Activated gamma-delta T cell (primary cell): ENCODE measurements around the gene LINGO1.

Experiments used
- DNase-seq: peaks from one replicate; lab custom pipeline; 2025; lab: John Stamatoyannopoulos, UW

Gene LINGO1

GRCh38 chr15:77656294-77656693 is 23.6 kb upstream of the LINGO1 start:
- no peak for DNase-seq

DNA sequence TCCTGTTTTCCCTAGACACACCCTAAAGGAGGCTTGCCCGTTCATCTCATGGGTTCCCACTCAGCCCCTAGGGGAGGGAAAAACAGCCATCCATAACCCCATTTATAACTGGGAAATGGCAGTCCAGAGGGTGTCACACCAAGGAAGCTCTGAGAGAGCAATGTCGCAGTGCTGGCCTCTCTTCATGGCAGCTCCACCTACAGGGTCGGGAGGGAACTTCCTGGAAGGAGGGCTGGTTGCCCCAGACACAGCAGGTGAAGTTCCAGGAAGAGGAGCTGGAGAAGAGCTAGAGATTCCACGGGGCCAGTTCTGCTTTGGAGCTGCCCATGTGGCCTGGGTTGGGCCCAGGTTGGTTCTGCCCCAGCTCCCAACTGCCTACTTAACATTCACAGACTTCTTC is 22.3 kb upstream of the LINGO1 start:
- DNase-seq, result no peak

DNA sequence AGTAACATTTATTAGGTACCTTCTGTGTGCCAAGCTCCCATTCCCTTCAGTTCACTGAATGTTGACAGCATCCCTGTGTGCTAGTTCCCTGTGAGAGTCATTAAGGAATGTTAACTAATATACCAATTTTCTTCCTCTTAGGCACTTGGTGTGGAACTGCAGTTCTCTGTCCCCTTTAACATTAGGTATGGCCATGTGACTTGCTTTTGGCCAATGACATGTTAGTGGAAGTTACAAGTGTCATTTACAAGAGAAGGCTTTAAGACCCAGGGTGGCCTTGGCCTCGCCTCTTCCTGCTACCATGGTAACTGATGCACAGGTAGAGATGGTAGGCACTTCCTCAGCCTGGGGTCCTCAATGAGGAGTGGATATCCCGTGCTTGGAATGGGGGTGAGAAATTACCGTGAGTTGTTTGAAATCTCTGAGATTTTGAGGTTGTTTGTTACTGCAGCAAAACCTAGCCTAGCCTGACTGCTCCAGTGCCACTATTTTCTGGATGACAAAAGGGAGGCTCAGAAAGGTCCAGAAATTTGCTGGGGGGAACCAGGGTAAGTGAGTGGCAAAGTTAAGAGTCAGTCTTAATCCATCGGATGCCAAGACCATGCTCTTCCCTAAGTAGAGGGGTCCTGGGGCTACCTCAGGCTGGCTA is 21.2 kb upstream of the LINGO1 start:
- DNase-seq, result no peak

GRCh38 chr15:77650265-77650664 is 17.6 kb upstream of the LINGO1 start:
- DNase-seq, result no peak

DNA sequence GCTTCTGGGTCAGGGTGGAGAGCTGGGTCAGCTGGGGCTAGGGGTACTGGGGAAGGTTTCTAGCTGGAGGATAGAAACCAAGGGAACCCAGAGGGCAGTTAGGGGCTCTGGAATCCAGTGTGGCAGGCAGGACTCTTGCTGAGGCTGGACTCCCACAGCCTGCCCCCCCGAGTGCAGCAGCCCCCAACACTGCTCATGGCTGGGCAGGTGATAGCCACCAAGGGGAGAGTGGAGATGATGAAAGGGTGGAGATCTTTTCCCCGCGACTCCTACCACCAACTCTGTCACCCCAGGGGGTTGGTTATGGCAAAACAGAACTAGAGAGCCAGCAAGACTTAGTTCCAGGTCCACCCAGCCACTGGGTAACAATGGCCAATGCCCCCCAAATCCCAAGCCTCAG is 16.9 kb upstream of the LINGO1 start:
- DNase-seq, result no peak

GRCh38 chr15:77649017-77649416 is 16.3 kb upstream of the LINGO1 start:
- DNase-seq, result no peak

DNA sequence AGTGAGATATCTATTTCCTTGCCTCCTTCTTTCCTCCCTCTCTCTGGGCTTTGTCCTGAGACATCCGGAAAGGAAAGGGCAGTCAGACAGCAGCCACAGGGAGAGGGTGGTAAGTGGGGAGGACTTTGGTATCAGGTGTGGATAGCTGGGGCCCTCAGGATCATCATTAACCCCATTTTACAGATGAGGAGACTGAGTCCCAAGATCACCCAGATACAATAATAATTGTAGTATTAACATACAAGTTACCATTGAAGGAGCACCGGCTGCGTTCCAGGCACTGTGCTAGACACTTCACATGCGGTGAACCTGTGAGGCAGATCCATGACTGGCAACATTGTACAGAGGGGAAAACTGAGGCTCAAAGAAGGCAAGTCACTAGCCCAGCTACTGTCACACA is 15.2 kb upstream of the LINGO1 start:
- no peak for DNase-seq

- DNase-seq, result no peak
Measured at GRCh38 chr15:77646104-77646694, 13.5 kb upstream of the LINGO1 start.

- DNase-seq, result no peak
Measured at GRCh38 chr15:77645602-77646001, 12.9 kb upstream of the LINGO1 start.

DNA sequence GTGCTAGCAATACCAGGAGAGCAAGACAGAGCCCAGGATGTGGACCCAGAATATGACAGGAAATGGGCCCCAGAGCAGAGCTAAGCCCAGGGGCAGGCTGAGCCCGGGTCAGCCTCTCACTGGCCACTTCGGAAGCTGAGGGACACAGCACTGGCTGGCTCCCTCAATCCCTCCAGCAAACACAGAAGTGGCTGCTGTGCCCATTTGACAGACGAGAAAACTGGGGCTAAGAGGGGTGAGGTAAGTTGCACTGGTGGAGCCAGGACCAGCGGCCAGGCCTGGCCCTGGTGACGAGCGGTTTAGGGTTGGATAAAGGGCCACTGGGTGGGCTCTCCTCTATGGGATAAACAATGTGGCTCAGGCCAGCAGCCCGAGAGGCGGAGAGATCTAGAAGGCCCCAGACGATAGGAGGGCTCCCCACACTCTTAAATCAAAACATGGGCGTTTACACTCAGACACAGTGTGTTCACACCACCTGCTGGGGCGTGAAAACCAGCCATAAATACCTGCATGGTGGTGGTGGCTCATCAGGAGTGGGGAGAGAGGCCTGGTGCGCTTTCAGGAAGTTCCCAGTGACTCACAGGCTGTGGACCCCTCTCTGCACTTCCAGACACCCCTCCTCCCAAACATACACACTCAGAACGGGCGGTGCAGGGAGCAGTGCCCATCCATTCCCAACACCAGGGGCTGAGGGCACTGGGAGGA is 12.0 kb upstream of the LINGO1 start:
- no peak for DNase-seq

GRCh38 chr15:77643764-77644163 is 11.1 kb upstream of the LINGO1 start:
- no peak for DNase-seq

GRCh38 chr15:77642793-77643430 is 10.2 kb upstream of the LINGO1 start:
- DNase-seq, result no peak

DNA sequence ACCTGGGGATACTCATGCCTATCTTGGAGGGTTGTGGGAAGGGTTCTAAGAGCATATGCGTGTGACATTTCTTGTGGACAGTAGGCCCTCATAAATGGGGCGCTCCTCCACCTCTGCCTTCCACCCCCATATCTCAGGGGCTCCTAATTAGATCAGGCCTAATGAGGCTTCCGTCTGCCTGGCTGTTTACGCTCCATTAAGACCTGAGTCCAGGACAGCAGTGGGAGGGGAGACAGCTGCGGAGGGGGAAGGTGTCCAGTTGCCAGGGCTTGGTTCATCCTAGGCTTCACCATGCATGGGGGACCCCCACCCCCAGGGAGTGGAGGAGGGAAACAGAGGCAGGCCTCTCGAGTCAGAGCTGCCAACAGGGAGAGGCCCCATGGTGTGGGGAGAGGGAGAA is 9.3 kb upstream of the LINGO1 start:
- no peak for DNase-seq

GRCh38 chr15:77640615-77641014 is 7.9 kb upstream of the LINGO1 start:
- DNase-seq, result no peak

DNA sequence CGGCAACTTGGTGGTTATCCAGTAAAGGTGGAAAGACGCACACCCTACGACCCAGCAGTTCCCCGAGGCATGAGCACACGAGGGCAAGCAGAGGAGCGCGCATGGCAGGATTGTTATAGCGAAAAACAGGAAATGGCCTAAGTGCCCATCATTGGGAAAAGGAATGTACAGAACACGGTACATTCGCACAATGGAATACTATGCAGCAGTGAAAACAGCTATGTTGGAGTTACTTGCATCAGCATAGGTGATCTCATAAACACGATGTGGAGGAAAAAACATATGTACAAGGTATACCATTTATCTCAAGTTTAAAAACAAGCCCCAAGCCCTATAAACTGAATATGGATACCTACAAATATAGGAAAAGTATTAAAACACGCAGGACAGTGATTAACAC is 6.7 kb upstream of the LINGO1 start:
- no peak for DNase-seq

DNA sequence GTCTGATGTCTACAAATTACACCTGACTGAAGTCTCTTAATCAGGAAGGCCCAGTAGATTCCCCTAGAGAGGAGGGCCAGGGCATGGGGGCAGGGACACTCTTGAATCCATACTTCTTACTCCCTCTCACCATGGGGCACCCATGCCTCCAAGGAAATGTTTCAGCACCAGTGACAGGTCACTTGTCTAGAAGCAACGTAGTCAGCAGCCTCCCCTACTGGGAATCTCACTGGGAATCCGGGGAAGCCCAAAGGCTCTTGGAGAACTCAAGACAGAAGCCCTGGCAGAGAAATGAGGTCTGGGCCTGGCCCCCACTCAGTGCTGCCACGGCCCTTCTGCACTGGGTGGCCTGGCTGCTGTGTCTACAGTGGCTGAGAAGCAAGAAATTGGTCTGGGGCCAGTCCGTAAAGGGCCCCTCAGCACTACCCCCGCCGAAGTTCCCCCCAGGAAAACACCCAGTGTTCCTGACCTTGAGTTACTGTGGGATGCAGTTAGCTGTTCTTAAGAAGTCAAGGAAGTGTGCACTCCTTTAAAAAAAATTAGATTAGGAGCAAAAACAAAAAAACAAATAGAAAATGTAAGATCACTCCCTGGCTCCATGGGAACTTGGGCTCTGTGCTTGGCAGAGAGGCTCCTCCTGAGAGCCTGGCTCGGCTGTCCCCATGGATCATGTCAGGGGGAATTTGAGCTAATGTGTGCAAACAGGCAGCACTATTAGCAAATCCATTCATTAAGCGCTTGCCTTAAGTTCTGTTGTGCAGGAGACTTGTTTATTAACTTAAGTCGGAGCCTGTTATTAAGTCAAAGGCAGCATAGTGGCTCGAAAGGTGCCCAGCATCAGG is 5.4 kb upstream of the LINGO1 start:
- DNase-seq, result no peak

DNA sequence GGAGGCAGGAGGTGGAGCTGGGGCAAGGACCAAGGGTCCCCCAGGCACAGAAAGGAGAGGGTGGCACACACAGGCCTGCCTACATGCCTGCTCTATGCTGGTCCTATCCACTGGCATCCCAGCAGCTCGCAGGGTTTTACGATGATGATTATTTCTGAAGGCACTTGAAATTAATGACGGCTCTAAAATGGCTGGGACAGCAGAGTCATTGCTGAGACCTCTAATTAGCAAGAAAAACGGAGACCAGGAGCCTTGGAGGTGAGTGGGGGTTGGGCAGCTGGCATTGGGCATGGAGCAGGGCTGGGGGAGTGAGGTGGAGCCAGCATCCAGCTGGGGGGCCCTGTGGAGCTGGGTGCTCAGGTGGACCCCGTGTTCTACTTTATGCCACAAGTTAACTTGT is 3.5 kb upstream of the LINGO1 start:
- DNase-seq, result no peak

- no peak for DNase-seq
Measured at GRCh38 chr15:77634266-77634962, 1.7 kb upstream of the LINGO1 start.

- no peak for DNase-seq
Measured at GRCh38 chr15:77633913-77634265, 1.2 kb upstream of the LINGO1 start.

GRCh38 chr15:77633134-77633912 is 611 bp upstream of the LINGO1 start:
- DNase-seq, result no peak
